ENCODE measurements around the gene ANKRD53. TPM values are rescaled to one million over a fixed set of nuclear protein-coding genes. Genes with fewer than 3 reads are reported as not detected.

Gene ANKRD53
- 11.7 TPM for total RNA-seq (ENCODE audit: unreplicated experiment)
- long read RNA-seq, partial matches to known transcripts = 1 of 4 reads
- long read RNA-seq, other reads (novel, unspliced or antisense) = 3 of 4 reads

GRCh38 chr2:70978341-70979179, at the start of gene ANKRD53:
TSS of gene ANKRD53 (plus strand) at chr2:70978630. CDS start at chr2:70978646, 16 bp downstream.
- DNase-seq = peak; percentile 91
- Mint-ChIP-seq H3K4me3 (ENCODE audit: unreplicated experiment) (peak within 1 kb of the TSS; percentile 83), H3K27ac (ENCODE audit: unreplicated experiment) (peak within 1 kb of the TSS; percentile 91), H3K27me3 (ENCODE audit: unreplicated experiment) (peaks cover 7% of the 10 kb centered on the region), H3K9me3 (ENCODE audit: unreplicated experiment) (peaks cover 10% of the 10 kb centered on the region), H3K36me3 (ENCODE audit: unreplicated experiment) (no peaks in the 10 kb centered on the region), H3K4me1 (ENCODE audit: low read depth, unreplicated experiment) (peaks cover 13% of the 10 kb centered on the region)
- no peak for TF ChIP-seq CTCF (IDR thresholded peaks at IDR 0.05; ENCODE audit: partially characterized antibody, unreplicated experiment)

- no peak overlapping the region for H3K4me3 Mint-ChIP-seq (ENCODE audit: unreplicated experiment)
- no peak for DNase-seq
- no peaks in the 10 kb centered on the region for H3K36me3 Mint-ChIP-seq (ENCODE audit: unreplicated experiment)
- peaks cover 9% of the 10 kb centered on the region for H3K9me3 Mint-ChIP-seq (ENCODE audit: unreplicated experiment)
- H3K27ac Mint-ChIP-seq (ENCODE audit: unreplicated experiment) = no peak overlapping the region
- H3K27me3 Mint-ChIP-seq (ENCODE audit: unreplicated experiment) = peaks cover 2% of the 10 kb centered on the region
- TF ChIP-seq CTCF (IDR thresholded peaks at IDR 0.05; ENCODE audit: partially characterized antibody, unreplicated experiment) = no peak
- peaks cover 7% of the 10 kb centered on the region for H3K4me1 Mint-ChIP-seq (ENCODE audit: low read depth, unreplicated experiment)
These were observed 47.8 kb upstream of the ANKRD53 start for GRCh38 chr2:70930371-70931329.

- H3K9me3 Mint-ChIP-seq (ENCODE audit: unreplicated experiment) = peaks cover 9% of the 10 kb centered on the region
- TF ChIP-seq CTCF (IDR thresholded peaks at IDR 0.05; ENCODE audit: partially characterized antibody, unreplicated experiment) = no peak
- no peaks in the 10 kb centered on the region for H3K36me3 Mint-ChIP-seq (ENCODE audit: unreplicated experiment)
- peaks cover 5% of the 10 kb centered on the region for H3K4me1 Mint-ChIP-seq (ENCODE audit: low read depth, unreplicated experiment)
- no peaks in the 10 kb centered on the region for H3K27me3 Mint-ChIP-seq (ENCODE audit: unreplicated experiment)
- no peak for DNase-seq
- H3K4me3 Mint-ChIP-seq (ENCODE audit: unreplicated experiment) = no peak overlapping the region
- H3K27ac Mint-ChIP-seq (ENCODE audit: unreplicated experiment) = no peak overlapping the region
These were observed 46.9 kb upstream of the ANKRD53 start for GRCh38 chr2:70931376-70932000.

- TF ChIP-seq CTCF (IDR thresholded peaks at IDR 0.05; ENCODE audit: partially characterized antibody, unreplicated experiment) = no peak
- Mint-ChIP-seq H3K36me3 (ENCODE audit: unreplicated experiment) (no peaks in the 10 kb centered on the region), H3K27ac (ENCODE audit: unreplicated experiment) (no peak overlapping the region), H3K9me3 (ENCODE audit: unreplicated experiment) (peaks cover 9% of the 10 kb centered on the region), H3K4me1 (ENCODE audit: low read depth, unreplicated experiment) (peaks cover 5% of the 10 kb centered on the region), H3K27me3 (ENCODE audit: unreplicated experiment) (no peaks in the 10 kb centered on the region), H3K4me3 (ENCODE audit: unreplicated experiment) (no peak overlapping the region)
- no peak for DNase-seq
These were observed 45.7 kb upstream of the ANKRD53 start for GRCh38 chr2:70932631-70933230.
